Stimulated activated naive CD4-positive, alpha-beta T cell (primary cell): ENCODE data around the gene ANKRD9.

Source experiments
- DNase-seq, 6 experiments: peaks; one replicate each; lab custom pipeline; 2025; lab: John Stamatoyannopoulos, UW

Gene ANKRD9

DNA sequence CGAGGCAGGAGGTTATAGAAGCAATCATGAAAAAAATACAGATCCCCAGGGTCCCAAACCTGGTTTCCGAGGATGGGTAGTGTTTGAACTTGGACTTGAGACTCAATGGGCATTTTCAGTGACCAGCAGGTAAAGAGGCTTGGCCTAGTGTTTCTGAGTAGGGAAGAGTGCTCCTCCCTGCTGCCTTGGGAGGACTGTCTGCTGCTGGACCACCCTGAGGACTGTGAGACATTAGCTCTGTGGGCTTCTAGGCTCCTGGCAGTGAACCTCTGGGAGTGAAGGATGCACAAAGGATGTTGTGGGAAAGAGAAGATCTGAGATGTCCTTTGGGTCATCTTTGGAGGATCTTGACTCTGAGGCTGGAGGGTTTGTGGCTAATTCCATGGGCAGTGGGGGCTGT lies 30.5 kb downstream of the ANKRD9 start:
- DNase-seq, result no peak

- DNase-seq, result no peak
These were observed 34.6 kb downstream of the ANKRD9 start for GRCh38 chr14:102474934-102475333.

DNA sequence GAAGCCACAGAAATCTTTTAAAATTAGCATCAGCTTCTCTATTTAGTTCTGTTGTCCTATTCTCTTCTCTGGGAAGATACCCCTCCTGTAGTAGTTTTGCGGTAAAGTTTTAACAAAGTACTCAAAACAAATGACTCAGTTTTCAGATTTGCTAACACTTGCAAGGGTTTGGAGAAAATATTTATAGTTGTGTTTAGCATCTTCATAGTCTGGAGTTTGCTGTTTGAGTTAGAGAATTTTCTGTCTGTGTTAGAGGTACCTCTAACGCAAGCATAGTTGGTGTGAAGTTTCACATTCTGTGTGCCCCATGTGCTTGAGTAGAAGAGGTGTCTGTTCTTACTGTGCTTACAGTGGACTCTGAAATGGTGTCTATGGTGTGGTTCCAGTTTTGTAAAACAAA lies 36.0 kb downstream of the ANKRD9 start:
- DNase-seq, result no peak

DNA sequence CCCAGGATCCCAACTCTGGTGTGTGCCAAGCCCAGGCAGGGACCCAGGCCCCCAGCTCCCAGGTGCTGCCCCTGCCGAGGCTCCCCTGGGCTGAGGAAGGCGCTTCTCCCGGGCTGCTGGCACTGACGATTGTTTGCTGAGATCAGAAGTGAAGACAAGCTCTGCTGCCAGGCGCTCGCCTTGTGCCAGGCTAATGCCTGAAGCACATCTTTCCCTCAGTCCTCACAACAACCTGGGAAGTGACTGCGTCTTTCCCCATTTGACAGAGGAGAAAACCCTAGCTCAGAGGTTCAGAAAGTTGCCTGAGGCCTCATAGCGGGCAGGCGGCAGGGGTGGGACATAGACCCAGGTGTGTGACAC lies 36.8 kb downstream of the ANKRD9 start:
- no peak for DNase-seq

DNA sequence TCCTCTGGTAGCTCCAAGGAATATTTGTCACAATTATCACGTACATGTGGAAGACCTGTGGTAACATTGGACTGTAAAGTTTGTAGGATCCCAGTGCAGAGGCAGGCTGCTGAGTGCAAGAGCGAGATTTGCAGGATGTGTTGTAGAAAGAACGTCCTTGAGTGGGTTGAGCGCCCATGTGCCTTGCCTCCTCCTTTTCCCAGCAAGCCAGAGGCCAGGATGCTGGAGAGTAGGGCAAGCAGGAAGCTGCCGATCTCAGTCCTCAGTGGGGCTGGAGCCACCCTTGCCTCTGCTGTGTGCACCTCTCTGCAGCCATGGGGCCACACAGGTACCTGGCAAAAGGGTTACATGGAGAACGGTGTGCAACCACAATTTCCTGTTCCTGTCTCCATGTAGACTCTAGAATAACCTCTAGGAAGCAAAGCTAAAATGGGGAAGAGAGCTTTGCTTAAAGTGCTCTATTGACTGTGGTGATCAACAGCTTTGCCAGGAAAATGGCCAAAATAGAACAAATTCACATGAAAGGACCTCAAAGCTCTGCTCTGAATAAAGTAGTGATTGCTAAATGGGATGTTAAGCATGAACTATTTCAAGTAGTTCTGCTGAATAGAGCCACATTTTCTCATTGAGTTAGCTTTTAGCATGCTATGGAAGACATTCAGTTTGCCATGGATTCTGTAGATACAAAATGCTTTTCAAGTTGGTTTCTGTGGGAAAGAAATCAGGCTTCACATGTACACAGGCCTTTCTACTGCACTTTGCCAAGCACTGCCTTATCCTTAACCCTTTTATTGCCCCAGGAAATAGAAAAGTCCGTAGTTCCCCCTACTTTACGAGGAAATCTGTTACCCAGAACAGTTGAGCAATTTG lies 37.4 kb downstream of the ANKRD9 start:
- DNase-seq, result no peak

DNA sequence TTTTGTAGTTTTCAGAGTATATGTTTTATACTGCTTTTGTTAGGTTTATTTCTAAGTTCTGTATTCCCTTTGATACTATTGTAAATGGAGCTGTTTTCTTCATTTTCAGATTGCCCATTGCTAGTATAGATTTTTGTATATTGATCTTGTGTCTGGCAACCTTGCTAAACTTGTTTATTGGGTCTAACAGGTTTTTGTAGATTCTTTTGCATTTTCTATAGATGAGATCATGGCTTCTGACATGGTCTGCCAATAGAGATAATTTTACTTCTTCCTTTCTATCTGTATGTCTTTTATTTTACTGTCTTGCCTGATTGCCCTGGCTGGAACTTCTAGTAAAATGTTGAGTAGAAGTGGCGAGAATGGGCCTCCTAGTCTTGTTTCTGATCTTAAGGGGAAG lies 40.3 kb downstream of the ANKRD9 start:
- DNase-seq, result no peak

- no peak for DNase-seq
These were observed 44.7 kb downstream of the ANKRD9 start for GRCh38 chr14:102464846-102465341.

DNA sequence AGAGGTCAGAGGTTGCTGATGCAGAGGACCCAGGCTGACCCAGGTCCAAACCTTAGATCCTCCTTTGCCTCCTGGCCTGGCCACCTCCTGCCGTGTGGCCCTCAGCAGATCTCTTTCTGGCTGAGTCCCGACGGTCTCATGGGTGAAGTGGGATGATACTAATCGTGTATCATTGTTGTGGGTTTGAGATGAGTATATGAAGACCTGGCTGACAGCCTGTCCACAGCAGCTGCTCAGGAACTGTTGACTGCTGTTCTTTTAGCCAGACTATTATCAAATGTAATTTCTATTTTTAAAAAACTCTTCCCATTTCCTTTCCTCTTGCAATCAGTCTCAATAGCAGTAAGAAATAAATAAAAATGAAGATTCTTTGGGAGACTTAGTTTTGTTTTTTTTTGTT lies 45.6 kb downstream of the ANKRD9 start:
- DNase-seq, result no peak

DNA sequence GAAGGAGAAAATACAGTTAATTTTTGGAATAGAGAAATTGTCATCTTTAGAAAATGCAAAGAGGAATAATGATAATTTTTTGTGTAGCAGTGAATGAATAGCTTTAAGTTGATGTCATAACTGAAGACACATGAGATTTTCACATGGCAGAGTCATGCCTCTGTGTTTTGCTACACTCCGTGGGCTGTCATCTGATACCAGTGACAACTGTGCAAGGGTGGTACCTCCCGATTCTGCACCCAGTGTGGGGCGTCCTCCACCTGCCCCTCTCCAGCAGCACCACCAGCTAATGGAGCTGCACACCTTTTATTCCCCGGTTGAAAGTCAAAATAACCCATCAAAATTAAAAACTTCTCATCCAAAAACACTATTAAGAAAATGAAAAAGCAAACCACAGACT lies 47.2 kb downstream of the ANKRD9 start:
- no peak for DNase-seq

DNA sequence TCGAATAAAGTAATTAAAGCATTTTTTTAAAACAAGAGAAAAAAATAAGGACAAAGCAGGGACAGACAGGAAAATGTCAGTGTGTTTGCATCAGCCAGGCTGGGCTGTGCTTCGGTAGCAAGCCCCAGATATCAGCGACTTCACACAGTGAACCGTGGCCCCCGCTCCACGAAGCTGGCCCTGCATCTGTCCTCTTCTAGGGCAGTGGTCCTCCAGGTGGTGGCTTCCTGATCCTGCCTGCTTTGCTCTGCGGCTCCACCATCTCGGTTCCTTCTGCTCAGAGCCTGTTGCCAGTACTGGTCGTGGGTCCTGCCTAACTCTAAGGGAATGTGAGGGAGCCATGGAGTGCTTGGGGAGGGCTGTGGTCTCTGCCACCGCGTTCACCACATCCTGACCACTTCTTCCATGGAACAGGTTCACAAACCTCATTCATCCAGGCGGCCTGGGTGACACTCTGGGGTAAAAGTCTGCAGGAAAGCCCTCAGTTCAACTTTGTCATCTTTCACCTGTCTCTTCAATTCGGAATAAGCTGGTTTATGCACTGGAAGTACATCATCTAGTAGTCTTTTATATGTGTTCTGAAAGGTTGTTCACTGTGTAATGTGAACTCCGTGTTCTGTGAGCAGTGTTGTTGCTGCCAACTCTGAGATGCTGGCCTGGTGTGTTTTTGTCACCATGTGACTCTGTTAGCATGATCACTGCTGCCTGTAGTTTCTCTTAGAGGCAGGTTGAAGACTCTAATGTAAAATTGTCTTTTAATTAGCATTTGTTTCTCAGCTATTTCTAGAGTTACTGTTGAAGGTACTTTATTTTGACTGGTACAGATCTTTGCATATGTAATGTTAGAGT lies 47.9 kb downstream of the ANKRD9 start:
- DNase-seq, result no peak

DNA sequence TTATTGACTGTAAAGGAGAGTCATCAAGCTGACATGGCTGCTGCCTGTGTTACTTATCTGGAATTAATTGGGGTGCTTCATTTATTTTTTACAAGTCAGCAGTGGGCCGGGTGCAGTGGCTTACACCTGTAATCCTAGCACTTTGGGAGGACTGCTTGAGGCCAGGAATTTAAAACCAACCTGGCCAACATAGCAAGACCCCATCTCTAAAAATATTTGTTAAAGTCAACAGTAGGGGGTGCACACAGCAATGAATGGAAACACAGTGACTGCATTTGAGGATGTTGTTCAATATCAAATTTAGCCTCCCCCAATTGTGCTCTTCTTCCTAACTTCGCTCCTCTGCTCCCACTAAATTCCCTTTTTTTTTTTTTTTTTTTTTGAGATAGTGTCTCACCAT lies 52.1 kb downstream of the ANKRD9 start:
- DNase-seq, result no peak

DNA sequence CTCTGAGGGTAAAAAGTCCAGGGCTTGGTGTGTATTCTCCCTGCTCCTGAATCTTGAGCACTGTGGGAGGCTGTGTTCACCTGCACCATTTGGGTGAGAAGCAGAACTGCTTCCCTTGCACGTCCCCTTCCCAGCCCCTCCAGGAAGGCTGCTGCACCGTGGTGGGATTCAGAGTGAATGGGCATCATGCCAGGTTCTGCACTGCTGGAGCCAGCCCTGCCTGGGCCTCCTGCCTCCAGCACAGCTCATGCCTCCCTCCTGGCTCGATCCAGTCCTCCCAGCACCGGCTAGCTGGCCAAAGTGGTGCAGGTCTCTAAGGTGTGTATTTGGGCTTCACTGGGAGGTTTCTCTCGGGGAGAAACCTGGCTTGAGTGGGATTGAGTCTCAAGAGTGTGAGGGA lies 54.9 kb downstream of the ANKRD9 start:
- no peak for DNase-seq

- no peak for DNase-seq
These were observed 57.3 kb downstream of the ANKRD9 start for GRCh38 chr14:102452302-102452701.
